H9 (cell line): Measurements from ENCODE around the gene DEGS2. TPM values are rescaled to one million over a fixed set of nuclear protein-coding genes. Genes with fewer than 3 reads are reported as not detected.

Experiments
- DNase-seq: peaks from one replicate; pipeline ENCODE4 v3.0.0-alpha.2; 2017
- H2AFZ ChIP-seq: one replicate; pipeline ENCODE4 v1.6.1; 2013; ENCODE audit warnings: mild to moderate bottlenecking, low read length, control low read depth, moderate library complexity
- H2AK5ac ChIP-seq: 2 replicates; pipeline ENCODE4 v1.6.1; 2013; ENCODE audit warnings: low read length, control low read depth, mixed read lengths; ENCODE audit not compliant: insufficient read length
- H2BK120ac ChIP-seq: one replicate; pipeline ENCODE4 v1.6.1; 2013; ENCODE audit warnings: low read depth, mild to moderate bottlenecking, low read length, control low read depth, inconsistent platforms; ENCODE audit not compliant: poor library complexity, severe bottlenecking
- H2BK12ac ChIP-seq: 2 replicates; pipeline ENCODE4 v1.6.1; 2013; ENCODE audit warnings: low read length, control low read depth, mixed read lengths, low read depth; ENCODE audit not compliant: insufficient read length
- H2BK15ac ChIP-seq: 2 replicates; pipeline ENCODE4 v1.6.1; 2013; ENCODE audit warnings: low read depth, low read length, control low read depth
- H2BK20ac ChIP-seq: one replicate; pipeline ENCODE4 v1.6.1; 2013; ENCODE audit warnings: low read depth, mild to moderate bottlenecking, low read length, control low read depth, inconsistent platforms; ENCODE audit not compliant: poor library complexity, severe bottlenecking
- H2BK5ac ChIP-seq: 2 replicates; pipeline ENCODE4 v1.6.1; 2013; ENCODE audit warnings: low read length, control low read depth, mixed read lengths; ENCODE audit not compliant: insufficient read length
- H3K14ac ChIP-seq: 2 replicates; pipeline ENCODE4 v1.6.1; 2013; ENCODE audit warnings: low read length, control low read depth; ENCODE audit not compliant: insufficient read depth
- H3K18ac ChIP-seq: 2 replicates; pipeline ENCODE4 v1.6.1; 2013; ENCODE audit warnings: low read depth, mild to moderate bottlenecking, mixed read lengths, low read length, control low read depth; ENCODE audit not compliant: insufficient read length
- H3K23ac ChIP-seq: 2 replicates; pipeline ENCODE4 v1.6.1; 2013; ENCODE audit warnings: low read length, control low read depth, mixed read lengths, low read depth; ENCODE audit not compliant: insufficient read length
- H3K23me2 ChIP-seq: 2 replicates; pipeline ENCODE4 v1.6.1; 2013; ENCODE audit warnings: low read depth, mild to moderate bottlenecking, mixed read lengths, low read length, control low read depth; ENCODE audit not compliant: insufficient read length, poor library complexity, severe bottlenecking
- H3K27ac ChIP-seq: 2 replicates; pipeline ENCODE4 v1.5.1; 2013; ENCODE audit warnings: low read length, control low read depth, mixed read lengths, low read depth; ENCODE audit not compliant: insufficient read length
- H3K27me3 ChIP-seq: 2 replicates; pipeline ENCODE4 v1.6.1; 2013; ENCODE audit warnings: low read length, control low read depth, inconsistent platforms; ENCODE audit not compliant: insufficient read depth
- H3K4ac ChIP-seq: 2 replicates; pipeline ENCODE4 v1.6.1; 2013; ENCODE audit warnings: low read depth, mild to moderate bottlenecking, control low read depth, inconsistent platforms, low read length, moderate library complexity
- H3K4me1 ChIP-seq: 2 replicates; pipeline ENCODE4 v1.6.1; 2013; ENCODE audit warnings: low read length, control low read depth, inconsistent platforms; ENCODE audit not compliant: insufficient read depth
- H3K4me2 ChIP-seq: 2 replicates; pipeline ENCODE4 v1.6.1; 2013; ENCODE audit warnings: low read length, control low read depth, mixed read lengths; ENCODE audit not compliant: insufficient read length, insufficient read depth
- H3K56ac ChIP-seq: 2 replicates; pipeline ENCODE4 v1.6.1; 2013; ENCODE audit warnings: low read depth, mild to moderate bottlenecking, mixed read lengths, low read length, control low read depth; ENCODE audit not compliant: insufficient read length
- H3K79me1 ChIP-seq: 2 replicates; pipeline ENCODE4 v1.6.1; 2013; ENCODE audit warnings: low read depth, mild to moderate bottlenecking, moderate library complexity, low read length, control low read depth, inconsistent platforms; ENCODE audit not compliant: insufficient read depth, poor library complexity, severe bottlenecking
- H3K79me2 ChIP-seq: 2 replicates; pipeline ENCODE4 v1.6.1; 2013; ENCODE audit warnings: low read length, control low read depth, inconsistent platforms; ENCODE audit not compliant: insufficient read depth
- H3K9ac ChIP-seq: 2 replicates; pipeline ENCODE4 v1.6.1; 2013; ENCODE audit warnings: low read length, control low read depth, mixed read lengths; ENCODE audit not compliant: insufficient read length; ENCODE audit errors: extremely low read depth
- H3K9me3 ChIP-seq: one replicate; pipeline ENCODE4 v1.6.1; 2013; ENCODE audit warnings: low read depth, low read length, inconsistent platforms; ENCODE audit not compliant: control insufficient read depth
- H3T11ph ChIP-seq: one replicate; pipeline ENCODE4 v1.6.1; 2013; ENCODE audit warnings: mild to moderate bottlenecking, low read length, control low read depth, inconsistent platforms
- H4K20me1 ChIP-seq: one replicate; pipeline ENCODE4 v1.6.1; 2013; ENCODE audit not compliant: control insufficient read depth, insufficient read length, insufficient read depth
- H4K5ac ChIP-seq: 2 replicates; pipeline ENCODE4 v1.6.1; 2013; ENCODE audit warnings: low read depth, mild to moderate bottlenecking, mixed read lengths, low read length, control low read depth; ENCODE audit not compliant: insufficient read length
- H4K8ac ChIP-seq: replicated peaks from 2 replicates; pipeline ENCODE4 v1.6.1; 2013; ENCODE audit warnings: low read length, control low read depth, mixed read lengths, low read depth; ENCODE audit not compliant: insufficient read length
- H4K91ac ChIP-seq: 2 replicates; pipeline ENCODE4 v1.6.1; 2013; ENCODE audit warnings: low read depth, mild to moderate bottlenecking, moderate library complexity, mixed read lengths, low read length, control low read depth; ENCODE audit not compliant: insufficient read length
- H3K27ac Mint-ChIP-seq, 3 experiments: 2 replicates in 2 of 3; 3 replicates in 1 of 3; pipeline ENCODE4 v1.8.0; 2020 to 2021; ENCODE audit warnings: mixed read lengths in 3 of 3, mild to moderate bottlenecking in 1 of 3, moderate library complexity in 1 of 3
- H3K27me3 Mint-ChIP-seq: 2 replicates; pipeline ENCODE4 v1.8.0; 2021; ENCODE audit warnings: low read depth, mild to moderate bottlenecking, moderate library complexity, mixed read lengths
- H3K36me3 Mint-ChIP-seq, 3 experiments: 2 replicates in 2 of 3; 3 replicates in 1 of 3; pipeline ENCODE4 v1.8.0; 2020 to 2021; ENCODE audit warnings: low read depth in 3 of 3, mixed read lengths in 3 of 3; ENCODE audit not compliant: insufficient read depth in 1 of 3
- H3K4me1 Mint-ChIP-seq, 2 experiments: 2 replicates each; pipeline ENCODE4 v1.8.0; 2020; ENCODE audit warnings: mixed read lengths in 2 of 2
- H3K4me3 Mint-ChIP-seq, 2 experiments: 2 replicates in 1 of 2; 3 replicates in 1 of 2; pipeline ENCODE4 v1.8.0; 2020 to 2021; ENCODE audit warnings: mild to moderate bottlenecking in 2 of 2, mixed read lengths in 2 of 2, moderate library complexity in 1 of 2
- H3K9me3 Mint-ChIP-seq, 2 experiments: 2 replicates in 1 of 2; 3 replicates in 1 of 2; pipeline ENCODE4 v1.8.0; 2020; ENCODE audit warnings: mild to moderate bottlenecking in 2 of 2, mixed read lengths in 2 of 2, moderate library complexity in 1 of 2
- CTCF ChIP-seq: fragments of 200-600 bp; sonication (generic); conservative IDR thresholded peaks from 3 replicates; pipeline ENCODE4 v1.8.0; 2021; ENCODE audit warnings: antibody characterized with exemption, mild to moderate bottlenecking
- WGBS: extraction: QIAGEN DNeasy Blood & Tissue Kit; methylation state at CpG from one replicate; pipeline ENCODE4 v1.1.7; 2013; ENCODE audit warnings: missing lambda C conversion rate, low lambda C conversion rate, mixed read lengths; ENCODE audit not compliant: insufficient read length; ENCODE audit errors: extremely low coverage; 5-methylcytosine and 5-hydroxymethylcytosine counted together
- total RNA-seq: library from RNA; stranded (reverse); gene quantifications from 2 replicates; pipeline ENCODE4 v1.2.1, GENCODE V29; 2021

DEGS2 gene
- total RNA-seq, 1 experiment from 2014 or later = 0.72 TPM

GRCh38 chr14:100170880-100171279 lies 11.4 kb upstream of the DEGS2 start:
- no peaks in the 10 kb centered on the region for H3K79me1 ChIP-seq
- H3K4me1 Mint-ChIP-seq = peaks cover 3 to 14% of the 10 kb centered on the region in 2 experiments; a peak in 3 of 4 replicates
- H3K23me2 ChIP-seq = peaks cover 3% of the 10 kb centered on the region
- no peak overlapping the region; the same call in 1 of the 2 replicates for H3K14ac ChIP-seq
- no peak overlapping the region for H3K27ac Mint-ChIP-seq
- H2BK20ac ChIP-seq = no peak overlapping the region
- no peaks in the 10 kb centered on the region for H4K20me1 ChIP-seq
- H4K5ac ChIP-seq = no peak overlapping the region
- no peak overlapping the region for H4K91ac ChIP-seq
- peaks cover 0 to 2% of the 10 kb centered on the region in 2 experiments; a peak in 1 of 5 replicates for H3K9me3 Mint-ChIP-seq
- no peak overlapping the region for H2BK12ac ChIP-seq
- no peak overlapping the region for H3K27ac ChIP-seq
- no peak overlapping the region for H2BK15ac ChIP-seq
- H3K4me3 Mint-ChIP-seq = no peak overlapping the region
- H3K56ac ChIP-seq = no peak overlapping the region
- no peak overlapping the region for H3K18ac ChIP-seq
- no peak overlapping the region for H2BK5ac ChIP-seq
- no peak overlapping the region for H3K4ac ChIP-seq
- no CpG with 5 or more reads among the region's 2 CpGs for WGBS
- no peak for DNase-seq
- no peak overlapping the region for H2AFZ ChIP-seq
- no peaks in the 10 kb centered on the region for H3K27me3 ChIP-seq
- H3T11ph ChIP-seq = no peak overlapping the region
- TF ChIP-seq CTCF = no peak
- H3K79me2 ChIP-seq = no peaks in the 10 kb centered on the region; the same call in 1 of the 2 replicates
- H4K8ac ChIP-seq = no peak overlapping the region
- peaks cover 7% of the 10 kb centered on the region for H3K27me3 Mint-ChIP-seq
- H3K9me3 ChIP-seq = no peaks in the 10 kb centered on the region
- H3K36me3 Mint-ChIP-seq = no peaks in the 10 kb centered on the region
- no peaks in the 10 kb centered on the region; the same call in 1 of the 2 replicates for H3K4me1 ChIP-seq
- no peak overlapping the region for H2BK120ac ChIP-seq
- H3K23ac ChIP-seq = no peak overlapping the region
- no peak overlapping the region for H3K4me2 ChIP-seq
- no peak overlapping the region for H2AK5ac ChIP-seq
- no peak overlapping the region for H3K9ac ChIP-seq
